Subcutaneous abdominal adipose tissue (tissue), 5 donors: ENCODE measurements around the gene DSP.

Experiments
- H3K27ac ChIP-seq: one replicate; pipeline ENCODE4 v1.7.0; 2013; ENCODE audit warnings: low read depth, mild to moderate bottlenecking, inconsistent platforms, low read length, moderate library complexity
- H3K27me3 ChIP-seq, 5 donors: one replicate each; pipeline ENCODE4 v1.7.0; 2013; ENCODE audit warnings: low read length in 5 of 5, inconsistent platforms in 1 of 5; ENCODE audit not compliant: control insufficient read depth in 5 of 5, insufficient read depth in 4 of 5
- H3K36me3 ChIP-seq, 5 donors: one replicate each; pipeline ENCODE4 v1.7.0; 2013; ENCODE audit warnings: low read length in 5 of 5; ENCODE audit not compliant: control insufficient read depth in 5 of 5, insufficient read depth in 5 of 5
- H3K4me1 ChIP-seq, 5 donors: one replicate each; pipeline ENCODE4 v1.7.0; 2013; ENCODE audit warnings: low read length in 5 of 5, mild to moderate bottlenecking in 3 of 5, moderate library complexity in 1 of 5; ENCODE audit not compliant: control insufficient read depth in 5 of 5, insufficient read depth in 5 of 5
- H3K4me3 ChIP-seq, 5 donors: one replicate each; pipeline ENCODE4 v1.7.0; 2013; ENCODE audit warnings: low read length in 5 of 5, low read depth in 1 of 5
- H3K9ac ChIP-seq, 5 donors: one replicate each; pipeline ENCODE4 v1.7.0; 2013; ENCODE audit warnings: low read length in 5 of 5, mild to moderate bottlenecking in 4 of 5, moderate library complexity in 3 of 5
- H3K9me3 ChIP-seq, 5 donors: one replicate each; pipeline ENCODE4 v1.7.0; 2013; ENCODE audit warnings: low read length in 5 of 5; ENCODE audit not compliant: control insufficient read depth in 5 of 5
- donor health status: healthy.
- donor health status: healthy.
- donor health status: healthy.
- donor health status: healthy.
- donor health status: healthy.

DSP gene

GRCh38 chr6:7572213-7572943 is 30.9 kb downstream of the DSP start:
- no peak overlapping the region for H3K4me3 ChIP-seq
- H3K4me1 ChIP-seq: peaks cover 4 to 11% (median 8%) of the 10 kb centered on the region in 5 donors
- no peak overlapping the region for H3K27ac ChIP-seq
- no peaks in the 10 kb centered on the region for H3K9me3 ChIP-seq
- H3K27me3 ChIP-seq: peaks cover 0 to 2% (median 0%) of the 10 kb centered on the region in 5 donors
- H3K9ac ChIP-seq: no peak overlapping the region
- H3K36me3 ChIP-seq: no peaks in the 10 kb centered on the region

- Histone ChIP-seq H3K9ac (no peak overlapping the region), H3K27ac (no peak overlapping the region), H3K4me1 (peaks cover 0 to 3% (median 0%) of the 10 kb centered on the region in 5 donors), H3K9me3 (no peaks in the 10 kb centered on the region), H3K4me3 (no peak overlapping the region), H3K36me3 (no peaks in the 10 kb centered on the region), H3K27me3 (peaks cover 0 to 5% (median 0%) of the 10 kb centered on the region in 5 donors)
Measured at GRCh38 chr6:7574500-7574899, 33.0 kb downstream of the DSP start.

- no peak overlapping the region for H3K9ac ChIP-seq
- peaks cover 0 to 5% (median 0%) of the 10 kb centered on the region in 5 donors for H3K27me3 ChIP-seq
- H3K4me3 ChIP-seq: no peak overlapping the region
- H3K4me1 ChIP-seq: peaks cover 0 to 3% (median 0%) of the 10 kb centered on the region in 5 donors
- H3K9me3 ChIP-seq: no peaks in the 10 kb centered on the region
- no peak overlapping the region for H3K27ac ChIP-seq
- H3K36me3 ChIP-seq: no peaks in the 10 kb centered on the region
Measured at GRCh38 chr6:7578516-7578915, 37.0 kb downstream of the DSP start.

- no peak overlapping the region for H3K4me3 ChIP-seq
- no peaks in the 10 kb centered on the region for H3K36me3 ChIP-seq
- no peak overlapping the region for H3K9ac ChIP-seq
- H3K9me3 ChIP-seq: no peaks in the 10 kb centered on the region
- peaks cover 0 to 5% (median 0%) of the 10 kb centered on the region in 5 donors for H3K27me3 ChIP-seq
- H3K27ac ChIP-seq: no peak overlapping the region
- H3K4me1 ChIP-seq: peaks cover 0 to 3% (median 0%) of the 10 kb centered on the region in 5 donors
Measured at GRCh38 chr6:7578931-7579330, 37.5 kb downstream of the DSP start.

DNA sequence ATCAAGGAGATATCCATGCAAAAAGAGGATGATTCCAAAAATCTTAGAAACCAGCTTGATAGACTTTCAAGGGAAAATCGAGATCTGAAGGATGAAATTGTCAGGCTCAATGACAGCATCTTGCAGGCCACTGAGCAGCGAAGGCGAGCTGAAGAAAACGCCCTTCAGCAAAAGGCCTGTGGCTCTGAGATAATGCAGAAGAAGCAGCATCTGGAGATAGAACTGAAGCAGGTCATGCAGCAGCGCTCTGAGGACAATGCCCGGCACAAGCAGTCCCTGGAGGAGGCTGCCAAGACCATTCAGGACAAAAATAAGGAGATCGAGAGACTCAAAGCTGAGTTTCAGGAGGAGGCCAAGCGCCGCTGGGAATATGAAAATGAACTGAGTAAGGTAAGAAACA is 38.4 kb downstream of the DSP start:
- Histone ChIP-seq H3K36me3 (no peaks in the 10 kb centered on the region), H3K27ac (no peak overlapping the region), H3K27me3 (peaks cover 0 to 5% (median 0%) of the 10 kb centered on the region in 5 donors), H3K4me3 (no peak overlapping the region), H3K4me1 (peaks cover 0 to 3% (median 0%) of the 10 kb centered on the region in 5 donors), H3K9me3 (no peaks in the 10 kb centered on the region), H3K9ac (no peak overlapping the region)

DNA sequence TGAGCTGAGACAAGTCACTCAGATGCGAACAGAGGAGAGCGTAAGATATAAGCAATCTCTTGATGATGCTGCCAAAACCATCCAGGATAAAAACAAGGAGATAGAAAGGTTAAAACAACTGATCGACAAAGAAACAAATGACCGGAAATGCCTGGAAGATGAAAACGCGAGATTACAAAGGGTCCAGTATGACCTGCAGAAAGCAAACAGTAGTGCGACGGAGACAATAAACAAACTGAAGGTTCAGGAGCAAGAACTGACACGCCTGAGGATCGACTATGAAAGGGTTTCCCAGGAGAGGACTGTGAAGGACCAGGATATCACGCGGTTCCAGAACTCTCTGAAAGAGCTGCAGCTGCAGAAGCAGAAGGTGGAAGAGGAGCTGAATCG is 39.1 kb downstream of the DSP start:
- Histone ChIP-seq H3K9me3 (no peaks in the 10 kb centered on the region), H3K4me1 (peaks cover 0 to 3% (median 0%) of the 10 kb centered on the region in 5 donors), H3K36me3 (no peaks in the 10 kb centered on the region)

GRCh38 chr6:7580927-7581618 is 39.6 kb downstream of the DSP start:
- Histone ChIP-seq H3K9ac (no peak overlapping the region), H3K4me3 (no peak overlapping the region), H3K27ac (no peak overlapping the region), H3K36me3 (no peaks in the 10 kb centered on the region), H3K4me1 (peaks cover 0 to 3% (median 0%) of the 10 kb centered on the region in 5 donors), H3K27me3 (peaks cover 0 to 3% (median 0%) of the 10 kb centered on the region in 5 donors), H3K9me3 (no peaks in the 10 kb centered on the region)

More for the DNA sequence above, 39.1 kb downstream of the DSP start:
- Histone ChIP-seq H3K27me3 (peaks cover 0 to 3% (median 0%) of the 10 kb centered on the region in 5 donors), H3K9ac (no peak overlapping the region), H3K4me3 (no peak overlapping the region), H3K27ac (no peak overlapping the region)

DNA sequence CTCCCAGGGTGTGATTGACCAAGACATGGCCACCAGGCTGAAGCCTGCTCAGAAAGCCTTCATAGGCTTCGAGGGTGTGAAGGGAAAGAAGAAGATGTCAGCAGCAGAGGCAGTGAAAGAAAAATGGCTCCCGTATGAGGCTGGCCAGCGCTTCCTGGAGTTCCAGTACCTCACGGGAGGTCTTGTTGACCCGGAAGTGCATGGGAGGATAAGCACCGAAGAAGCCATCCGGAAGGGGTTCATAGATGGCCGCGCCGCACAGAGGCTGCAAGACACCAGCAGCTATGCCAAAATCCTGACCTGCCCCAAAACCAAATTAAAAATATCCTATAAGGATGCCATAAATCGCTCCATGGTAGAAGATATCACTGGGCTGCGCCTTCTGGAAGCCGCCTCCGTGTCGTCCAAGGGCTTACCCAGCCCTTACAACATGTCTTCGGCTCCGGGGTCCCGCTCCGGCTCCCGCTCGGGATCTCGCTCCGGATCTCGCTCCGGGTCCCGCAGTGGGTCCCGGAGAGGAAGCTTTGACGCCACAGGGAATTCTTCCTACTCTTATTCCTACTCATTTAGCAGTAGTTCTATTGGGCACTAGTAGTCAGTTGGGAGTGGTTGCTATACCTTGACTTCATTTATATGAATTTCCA is 43.9 kb downstream of the DSP start:
- Histone ChIP-seq H3K4me3 (no peak overlapping the region), H3K27me3 (no peaks in the 10 kb centered on the region), H3K27ac (no peak overlapping the region), H3K4me1 (peaks cover 0 to 12% (median 8%) of the 10 kb centered on the region in 5 donors), H3K9ac (no peak overlapping the region), H3K9me3 (no peaks in the 10 kb centered on the region), H3K36me3 (no peaks in the 10 kb centered on the region)

GRCh38 chr6:7587631-7588100 is 46.2 kb downstream of the DSP start:
- H3K36me3 ChIP-seq: no peaks in the 10 kb centered on the region
- H3K9me3 ChIP-seq: no peaks in the 10 kb centered on the region
- no peak overlapping the region for H3K27ac ChIP-seq
- no peaks in the 10 kb centered on the region for H3K27me3 ChIP-seq
- no peak overlapping the region for H3K9ac ChIP-seq
- H3K4me1 ChIP-seq: peaks cover 0 to 30% (median 26%) of the 10 kb centered on the region in 5 donors
- no peak overlapping the region for H3K4me3 ChIP-seq

DNA sequence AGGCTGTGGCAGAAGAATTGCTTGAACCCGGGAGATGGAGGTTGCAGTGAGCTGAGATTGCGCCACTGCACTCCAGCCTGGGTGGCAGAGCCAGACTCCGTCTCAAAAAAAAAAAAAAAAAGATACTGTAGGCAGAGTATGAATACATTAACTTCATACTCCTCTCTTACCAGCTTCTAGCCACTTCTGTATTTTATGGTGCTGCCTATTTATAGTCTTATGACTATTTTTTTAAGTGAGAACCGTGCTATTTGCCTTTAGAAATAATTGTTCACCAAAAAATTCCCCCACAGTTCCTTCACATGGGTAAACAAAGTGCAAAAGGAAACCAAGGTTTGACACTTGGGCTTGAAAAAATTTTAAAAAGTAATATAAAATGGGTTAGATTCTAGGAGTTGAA is 47.0 kb downstream of the DSP start:
- Histone ChIP-seq H3K27me3 (no peaks in the 10 kb centered on the region), H3K9me3 (no peaks in the 10 kb centered on the region), H3K4me1 (peaks cover 0 to 30% (median 26%) of the 10 kb centered on the region in 5 donors), H3K9ac (no peak overlapping the region), H3K36me3 (no peaks in the 10 kb centered on the region), H3K4me3 (no peak overlapping the region), H3K27ac (no peak overlapping the region)
